ENCODE data around the gene PLTP. TPM values are rescaled to one million over a fixed set of nuclear protein-coding genes. Genes with fewer than 3 reads are reported as not detected.
A peak's percentile ranks its signal among the peaks of the same experiment; 100 is the strongest.

The PLTP gene
- total RNA-seq, 2 donors from 2014 or later: 53.6 to 221 TPM

DNA sequence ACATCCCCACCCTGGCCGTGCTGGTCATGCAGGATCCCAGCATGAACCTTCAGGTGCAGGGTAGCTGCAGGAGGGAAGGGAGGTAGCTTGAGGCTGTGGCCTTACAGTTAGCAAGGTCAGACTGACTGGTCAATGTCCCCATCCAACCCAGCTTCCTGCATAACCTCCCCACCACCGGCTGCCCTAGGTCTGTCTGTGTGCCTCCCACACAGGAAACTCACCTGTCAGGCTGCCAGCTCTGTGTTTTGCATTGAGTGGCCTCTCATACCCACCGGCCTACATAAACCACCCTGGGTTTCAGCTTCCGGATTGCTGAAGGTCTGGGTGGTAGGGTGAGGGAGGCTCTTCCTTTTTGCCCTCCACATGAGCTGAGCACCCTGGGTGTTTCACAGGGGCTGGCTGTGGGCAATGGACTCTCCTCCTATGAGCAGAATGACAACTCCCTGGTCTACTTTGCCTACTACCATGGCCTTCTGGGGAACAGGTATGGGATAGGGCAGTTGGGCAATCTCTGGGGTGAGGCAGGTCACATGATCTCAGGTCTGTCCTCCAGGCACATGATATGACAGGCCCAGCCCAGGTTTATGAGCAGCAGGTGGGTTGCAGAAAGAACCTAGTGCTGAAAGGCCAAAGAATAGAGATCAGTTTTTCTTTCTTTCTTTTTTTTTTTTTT lies 19.0 kb downstream of the PLTP start:
- TF ChIP-seq, protein P1, sequence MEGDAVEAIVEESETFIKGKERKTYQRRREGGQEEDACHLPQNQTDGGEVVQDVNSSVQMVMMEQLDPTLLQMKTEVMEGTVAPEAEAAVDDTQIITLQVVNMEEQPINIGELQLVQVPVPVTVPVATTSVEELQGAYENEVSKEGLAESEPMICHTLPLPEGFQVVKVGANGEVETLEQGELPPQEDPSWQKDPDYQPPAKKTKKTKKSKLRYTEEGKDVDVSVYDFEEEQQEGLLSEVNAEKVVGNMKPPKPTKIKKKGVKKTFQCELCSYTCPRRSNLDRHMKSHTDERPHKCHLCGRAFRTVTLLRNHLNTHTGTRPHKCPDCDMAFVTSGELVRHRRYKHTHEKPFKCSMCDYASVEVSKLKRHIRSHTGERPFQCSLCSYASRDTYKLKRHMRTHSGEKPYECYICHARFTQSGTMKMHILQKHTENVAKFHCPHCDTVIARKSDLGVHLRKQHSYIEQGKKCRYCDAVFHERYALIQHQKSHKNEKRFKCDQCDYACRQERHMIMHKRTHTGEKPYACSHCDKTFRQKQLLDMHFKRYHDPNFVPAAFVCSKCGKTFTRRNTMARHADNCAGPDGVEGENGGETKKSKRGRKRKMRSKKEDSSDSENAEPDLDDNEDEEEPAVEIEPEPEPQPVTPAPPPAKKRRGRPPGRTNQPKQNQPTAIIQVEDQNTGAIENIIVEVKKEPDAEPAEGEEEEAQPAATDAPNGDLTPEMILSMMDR (IDR thresholded peaks at IDR 0.05): no peak
- H3K36me3 ChIP-seq: peaks cover 46% of the 10 kb centered on the region
- H3K9me3 ChIP-seq: no peaks in the 10 kb centered on the region
- peaks cover 0 to 27% of the 10 kb centered on the region in 2 donors for H3K4me1 ChIP-seq
- no peak for DNase-seq (ENCODE audit: low spot score)
- no peak overlapping the region for H3K27ac ChIP-seq
- H3K27me3 ChIP-seq: no peaks in the 10 kb centered on the region
- no peak overlapping the region for H3K4me3 ChIP-seq

DNA sequence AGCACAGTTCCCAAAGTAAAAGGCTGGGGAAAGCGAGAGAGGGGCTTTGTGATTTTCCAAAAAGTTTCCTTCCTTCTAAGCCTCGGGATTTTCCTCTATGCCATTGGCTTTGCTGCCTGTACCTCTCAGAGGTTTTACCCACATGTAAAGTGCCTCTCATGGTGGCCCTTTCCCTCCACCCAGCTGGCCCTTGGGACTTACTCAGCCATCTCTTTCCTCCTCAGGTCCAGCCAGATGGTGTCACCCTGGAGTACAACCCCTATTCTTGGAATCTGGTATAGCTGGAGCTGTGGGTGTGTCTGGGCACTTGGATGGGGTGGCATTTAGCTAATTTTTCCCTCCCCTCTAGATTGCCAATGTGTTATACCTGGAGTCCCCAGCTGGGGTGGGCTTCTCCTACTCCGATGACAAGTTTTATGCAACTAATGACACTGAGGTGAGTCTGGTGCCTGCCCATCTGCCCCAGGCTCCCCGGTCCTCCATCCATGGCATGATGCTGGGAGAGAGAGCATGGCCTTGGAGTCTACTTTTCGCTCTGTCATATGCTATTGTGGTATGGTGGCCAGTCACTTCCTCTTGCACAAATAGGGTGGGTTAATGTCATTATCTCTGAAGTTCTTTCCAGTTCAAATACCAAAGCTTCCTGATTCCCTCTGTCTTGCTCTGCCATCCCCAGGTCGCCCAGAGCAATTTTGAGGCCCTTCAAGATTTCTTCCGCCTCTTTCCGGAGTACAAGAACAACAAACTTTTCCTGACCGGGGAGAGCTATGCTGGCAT lies 19.7 kb downstream of the PLTP start:
- H3K27me3 ChIP-seq: no peaks in the 10 kb centered on the region
- H3K4me3 ChIP-seq: peak overlapping the region; percentile 65 to 82
- peaks cover 39% of the 10 kb centered on the region for H3K36me3 ChIP-seq
- no peak for DNase-seq (ENCODE audit: low spot score)
- H3K4me1 ChIP-seq: peaks cover 0 to 27% of the 10 kb centered on the region in 2 donors
- H3K27ac ChIP-seq: peak overlapping the region in 1 of 2 donors; percentile 83
- H3K9me3 ChIP-seq: no peaks in the 10 kb centered on the region
- TF ChIP-seq, protein P1 (IDR thresholded peaks at IDR 0.05): no peak

DNA sequence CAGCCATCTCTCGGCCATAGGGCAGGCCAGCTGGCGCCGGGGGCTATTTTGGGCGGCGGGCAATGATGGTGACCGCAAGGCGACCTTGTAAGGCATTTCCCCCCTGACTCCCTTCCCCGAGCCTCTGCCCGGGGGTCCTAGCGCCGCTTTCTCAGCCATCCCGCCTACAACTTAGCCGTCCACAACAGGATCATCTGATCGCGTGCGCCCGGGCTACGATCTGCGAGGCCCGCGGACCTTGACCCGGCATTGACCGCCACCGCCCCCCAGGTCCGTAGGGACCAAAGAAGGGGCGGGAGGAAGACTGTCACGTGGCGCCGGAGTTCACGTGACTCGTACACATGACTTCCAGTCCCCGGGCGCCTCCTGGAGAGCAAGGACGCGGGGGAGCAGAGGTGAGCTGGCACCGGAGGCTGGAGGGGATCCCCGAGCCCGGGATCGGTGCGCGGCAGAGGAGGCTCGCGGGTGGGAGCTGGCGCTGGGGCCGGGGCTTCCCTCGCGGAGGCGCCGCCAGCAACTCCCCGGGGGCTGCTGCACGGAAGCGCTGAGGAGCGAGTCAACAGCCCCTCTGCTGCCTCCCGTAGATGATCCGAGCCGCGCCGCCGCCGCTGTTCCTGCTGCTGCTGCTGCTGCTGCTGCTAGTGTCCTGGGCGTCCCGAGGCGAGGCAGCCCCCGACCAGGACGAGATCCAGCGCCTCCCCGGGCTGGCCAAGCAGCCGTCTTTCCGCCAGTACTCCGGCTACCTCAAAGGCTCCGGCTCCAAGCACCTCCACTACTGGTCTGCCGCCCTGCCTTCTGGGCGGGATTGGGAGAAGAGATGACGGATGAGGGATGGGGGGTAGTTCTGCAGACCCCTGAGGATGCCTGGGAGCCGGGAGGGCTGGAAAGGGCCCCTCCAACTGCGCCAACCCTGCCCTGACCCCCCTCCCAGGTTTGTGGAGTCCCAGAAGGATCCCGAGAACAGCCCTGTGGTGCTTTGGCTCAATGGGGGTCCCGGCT lies 20.7 kb downstream of the PLTP start, which contains the start of the genes CTSA and NEURL2:
Gene CTSA, plus strand, starts transcription at position 351 of the 999 bp plus-strand sequence. Its CDS starts 234 bp downstream, at position 585.
Gene NEURL2, minus strand, starts transcription at position 224 of the 999 bp plus-strand sequence. Its CDS starts 217 bp downstream, at position 7.
- Histone ChIP-seq H3K27me3 (no peaks in the 10 kb centered on the region), H3K27ac (peak within 1 kb of the TSS; percentile 83 to 92), H3K4me1 (peaks cover 0 to 27% of the 10 kb centered on the region in 2 donors), H3K36me3 (peaks cover 36% of the 10 kb centered on the region), H3K4me3 (peak within 1 kb of the TSS; percentile 65 to 82), H3K9me3 (no peaks in the 10 kb centered on the region)
- peak; percentile 97 for DNase-seq (ENCODE audit: low spot score)
- TF ChIP-seq, protein P1 (IDR thresholded peaks at IDR 0.05): no peak

DNA sequence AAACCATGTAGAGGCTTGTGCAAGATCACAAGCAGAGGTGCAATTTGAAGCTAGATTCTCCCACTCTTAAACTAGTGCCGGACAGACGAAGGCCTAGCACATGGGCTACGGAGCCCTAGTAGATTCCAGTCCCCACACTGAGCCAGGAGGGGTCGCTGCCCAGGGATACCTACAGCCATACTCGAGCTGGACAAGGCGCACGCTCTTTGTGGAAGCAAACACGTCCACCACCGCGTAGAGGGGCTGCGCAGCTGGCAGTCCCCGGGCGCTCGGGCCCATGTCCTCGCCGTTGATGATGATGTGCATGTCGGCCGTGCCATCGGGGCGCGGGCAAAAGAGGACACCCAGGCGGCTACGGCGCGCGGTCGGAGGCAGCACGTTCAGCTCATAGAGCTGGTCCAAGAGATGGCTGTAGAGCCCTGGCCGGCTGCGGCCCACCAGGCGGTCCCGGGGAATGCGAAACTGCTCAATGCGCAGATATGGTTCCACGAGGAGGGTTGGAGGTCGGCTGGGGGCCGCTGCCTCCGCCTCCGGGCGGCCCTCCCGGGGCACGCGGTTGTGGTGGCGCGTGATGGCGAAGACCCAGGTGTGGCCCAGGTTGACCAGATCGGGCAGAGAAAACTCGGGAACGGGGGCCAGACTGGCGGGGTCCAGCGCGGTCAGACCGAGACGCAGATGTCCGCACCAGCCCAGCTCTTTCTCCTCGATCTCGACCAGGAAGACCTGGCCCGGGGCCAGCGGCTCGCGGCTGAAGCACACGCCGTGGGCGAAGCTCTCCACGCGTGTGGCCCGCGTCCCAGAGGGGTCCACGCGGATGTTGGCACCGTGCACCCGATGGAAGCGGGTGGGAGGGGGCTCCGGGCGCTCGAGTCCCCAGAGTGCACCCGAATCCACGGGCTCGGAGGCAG lies 21.6 kb downstream of the PLTP start:
- H3K27me3 ChIP-seq: no peaks in the 10 kb centered on the region
- peak overlapping the region; percentile 65 to 82 for H3K4me3 ChIP-seq
- TF ChIP-seq, protein P1 (IDR thresholded peaks at IDR 0.05): peak; percentile 49 to 77
- no peaks in the 10 kb centered on the region for H3K9me3 ChIP-seq
- peaks cover 0 to 28% of the 10 kb centered on the region in 2 donors for H3K4me1 ChIP-seq
- H3K27ac ChIP-seq: peak overlapping the region; percentile 83 to 92
- H3K36me3 ChIP-seq: peaks cover 28% of the 10 kb centered on the region
- DNase-seq (ENCODE audit: low spot score): peak; percentile 91
